Chondrocyte (in vitro differentiated cells): ENCODE data around the gene KIAA1328. TPM values are rescaled to one million over a fixed set of nuclear protein-coding genes. Genes with fewer than 3 reads are reported as not detected.

Source experiments
- DNase-seq: peaks from one replicate; pipeline ENCODE4 v3.0.0; 2021; ENCODE audit warnings: mixed read lengths, low spot score
- H3K27ac Mint-ChIP-seq: one replicate; pipeline ENCODE4 v1.8.0; 2021; ENCODE audit warnings: mild to moderate bottlenecking, moderate library complexity, mixed read lengths; ENCODE audit not compliant: unreplicated experiment
- H3K27me3 Mint-ChIP-seq: 2 replicates; pipeline ENCODE4 v1.8.0; 2021; ENCODE audit warnings: low read depth, mixed read lengths
- H3K36me3 Mint-ChIP-seq: 2 replicates; pipeline ENCODE4 v1.8.0; 2021; ENCODE audit warnings: low read depth, mixed read lengths
- H3K4me1 Mint-ChIP-seq: 2 replicates; pipeline ENCODE4 v1.8.0; 2021; ENCODE audit warnings: low read depth, mild to moderate bottlenecking, mixed read lengths
- H3K4me3 Mint-ChIP-seq: one replicate; pipeline ENCODE4 v1.8.0; 2021; ENCODE audit warnings: mild to moderate bottlenecking, moderate library complexity, mixed read lengths; ENCODE audit not compliant: unreplicated experiment
- H3K9me3 Mint-ChIP-seq: 2 replicates; pipeline ENCODE4 v1.8.0; 2021; ENCODE audit warnings: low read depth, mixed read lengths
- total RNA-seq: library from RNA; stranded (reverse); gene quantifications from 3 replicates; pipeline ENCODE4 v1.2.1, GENCODE V29; 2021
- TF ChIP-seq, protein P1 (sequence below): fragments of 200-600 bp; sonication (generic); IDR thresholded peaks from 2 replicates; pipeline ENCODE4 v1.5.0; 2021; ENCODE audit warnings: antibody characterized with exemption, mild to moderate bottlenecking, moderate library complexity

The KIAA1328 gene
- total RNA-seq, 1 donor from 2014 or later = 6.3 TPM

DNA sequence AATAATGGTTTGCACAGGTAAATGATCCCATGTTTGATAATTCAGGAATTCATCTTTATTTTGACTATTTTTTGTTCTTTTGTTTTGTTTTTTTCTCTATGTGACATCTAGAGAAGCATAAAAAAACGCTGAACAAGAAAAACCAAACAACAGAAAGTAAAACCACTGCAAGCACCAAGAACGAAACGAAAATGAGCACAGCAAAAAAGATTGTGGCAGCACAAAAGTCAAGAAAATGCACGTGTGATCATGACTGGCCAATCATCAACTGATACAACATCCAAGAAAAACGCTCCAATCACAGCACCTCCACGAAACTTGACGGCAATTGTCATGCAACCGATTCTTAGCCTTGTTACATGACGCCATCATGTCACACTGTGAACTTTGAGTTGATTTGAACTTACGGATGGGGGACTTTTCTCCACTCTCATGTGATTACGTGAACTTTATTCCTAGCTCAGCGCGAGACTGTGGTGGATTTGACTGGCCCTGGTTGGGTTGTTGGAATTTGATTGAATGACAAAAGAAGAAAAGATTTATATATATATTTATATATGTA, 417.9 kb downstream of the KIAA1328 start:
- H3K36me3 Mint-ChIP-seq = peaks cover 4% of the 10 kb centered on the region
- H3K9me3 Mint-ChIP-seq = no peaks in the 10 kb centered on the region
- DNase-seq = no peak
- TF ChIP-seq, protein P1, sequence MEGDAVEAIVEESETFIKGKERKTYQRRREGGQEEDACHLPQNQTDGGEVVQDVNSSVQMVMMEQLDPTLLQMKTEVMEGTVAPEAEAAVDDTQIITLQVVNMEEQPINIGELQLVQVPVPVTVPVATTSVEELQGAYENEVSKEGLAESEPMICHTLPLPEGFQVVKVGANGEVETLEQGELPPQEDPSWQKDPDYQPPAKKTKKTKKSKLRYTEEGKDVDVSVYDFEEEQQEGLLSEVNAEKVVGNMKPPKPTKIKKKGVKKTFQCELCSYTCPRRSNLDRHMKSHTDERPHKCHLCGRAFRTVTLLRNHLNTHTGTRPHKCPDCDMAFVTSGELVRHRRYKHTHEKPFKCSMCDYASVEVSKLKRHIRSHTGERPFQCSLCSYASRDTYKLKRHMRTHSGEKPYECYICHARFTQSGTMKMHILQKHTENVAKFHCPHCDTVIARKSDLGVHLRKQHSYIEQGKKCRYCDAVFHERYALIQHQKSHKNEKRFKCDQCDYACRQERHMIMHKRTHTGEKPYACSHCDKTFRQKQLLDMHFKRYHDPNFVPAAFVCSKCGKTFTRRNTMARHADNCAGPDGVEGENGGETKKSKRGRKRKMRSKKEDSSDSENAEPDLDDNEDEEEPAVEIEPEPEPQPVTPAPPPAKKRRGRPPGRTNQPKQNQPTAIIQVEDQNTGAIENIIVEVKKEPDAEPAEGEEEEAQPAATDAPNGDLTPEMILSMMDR = no peak
- H3K27me3 Mint-ChIP-seq = peaks cover 23% of the 10 kb centered on the region
- peaks cover 4% of the 10 kb centered on the region for H3K4me1 Mint-ChIP-seq
- no peak overlapping the region for H3K4me3 Mint-ChIP-seq
- H3K27ac Mint-ChIP-seq = no peak overlapping the region

DNA sequence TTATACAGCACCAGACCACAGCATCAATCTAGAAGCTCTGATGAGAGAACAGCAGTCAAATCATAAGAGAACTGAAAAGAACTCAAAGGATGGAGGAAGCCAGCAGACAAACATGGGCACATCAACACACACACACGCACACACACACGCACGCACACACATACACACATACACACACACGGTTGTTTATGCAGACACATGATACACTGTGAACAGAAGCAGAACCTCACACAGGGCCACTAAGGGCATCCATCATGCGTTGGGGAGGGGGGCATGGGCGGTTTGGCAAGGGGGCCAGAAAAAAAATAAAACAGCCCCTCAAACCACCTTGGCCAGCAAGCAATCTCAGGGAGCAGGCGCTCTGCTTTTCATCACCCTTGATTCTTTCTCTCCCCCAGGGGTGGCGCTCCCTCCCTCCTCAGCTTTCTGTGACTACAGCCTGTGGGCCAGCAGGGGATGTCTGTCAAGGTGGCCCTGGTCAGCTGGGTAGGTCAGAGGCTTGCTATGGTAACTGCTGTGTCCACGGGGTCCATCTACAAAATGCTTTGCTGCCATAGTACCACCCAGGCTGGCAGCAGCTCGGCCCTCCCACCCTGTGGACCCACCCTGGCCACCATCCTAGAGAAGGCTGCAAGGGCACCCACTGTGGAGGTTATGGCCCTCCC, 418.7 kb downstream of the KIAA1328 start:
- no peak overlapping the region for H3K4me3 Mint-ChIP-seq
- TF ChIP-seq, protein P1 = no peak
- no peaks in the 10 kb centered on the region for H3K9me3 Mint-ChIP-seq
- H3K36me3 Mint-ChIP-seq = peaks cover 4% of the 10 kb centered on the region
- DNase-seq = no peak
- H3K27me3 Mint-ChIP-seq = peaks cover 26% of the 10 kb centered on the region
- peaks cover 5% of the 10 kb centered on the region for H3K4me1 Mint-ChIP-seq
- no peak overlapping the region for H3K27ac Mint-ChIP-seq

DNA sequence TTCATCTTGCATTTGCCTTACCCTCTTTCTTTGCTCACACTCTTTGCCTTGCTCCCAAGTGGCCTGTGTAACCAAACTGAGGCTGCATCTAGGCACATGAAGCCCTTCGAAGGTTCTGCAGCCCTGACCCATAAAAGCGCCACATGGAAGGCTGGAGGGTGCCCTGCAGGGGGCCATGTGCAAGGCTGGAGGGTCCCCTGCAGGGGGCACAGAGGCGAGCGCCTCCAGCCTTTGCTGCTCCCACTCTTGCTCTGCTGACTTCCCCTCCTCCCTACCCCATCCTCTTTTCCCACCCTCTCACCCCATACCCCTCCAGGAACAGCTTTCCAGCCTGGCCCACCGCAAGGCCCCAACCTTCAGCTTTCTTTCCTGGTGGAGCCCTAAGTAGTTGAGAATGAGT, 419.4 kb downstream of the KIAA1328 start:
- no peak overlapping the region for H3K27ac Mint-ChIP-seq
- TF ChIP-seq, protein P1 = no peak
- peaks cover 4% of the 10 kb centered on the region for H3K36me3 Mint-ChIP-seq
- H3K27me3 Mint-ChIP-seq = peaks cover 28% of the 10 kb centered on the region
- no peak for DNase-seq
- H3K4me3 Mint-ChIP-seq = no peak overlapping the region
- H3K4me1 Mint-ChIP-seq = peaks cover 10% of the 10 kb centered on the region
- H3K9me3 Mint-ChIP-seq = no peaks in the 10 kb centered on the region

DNA sequence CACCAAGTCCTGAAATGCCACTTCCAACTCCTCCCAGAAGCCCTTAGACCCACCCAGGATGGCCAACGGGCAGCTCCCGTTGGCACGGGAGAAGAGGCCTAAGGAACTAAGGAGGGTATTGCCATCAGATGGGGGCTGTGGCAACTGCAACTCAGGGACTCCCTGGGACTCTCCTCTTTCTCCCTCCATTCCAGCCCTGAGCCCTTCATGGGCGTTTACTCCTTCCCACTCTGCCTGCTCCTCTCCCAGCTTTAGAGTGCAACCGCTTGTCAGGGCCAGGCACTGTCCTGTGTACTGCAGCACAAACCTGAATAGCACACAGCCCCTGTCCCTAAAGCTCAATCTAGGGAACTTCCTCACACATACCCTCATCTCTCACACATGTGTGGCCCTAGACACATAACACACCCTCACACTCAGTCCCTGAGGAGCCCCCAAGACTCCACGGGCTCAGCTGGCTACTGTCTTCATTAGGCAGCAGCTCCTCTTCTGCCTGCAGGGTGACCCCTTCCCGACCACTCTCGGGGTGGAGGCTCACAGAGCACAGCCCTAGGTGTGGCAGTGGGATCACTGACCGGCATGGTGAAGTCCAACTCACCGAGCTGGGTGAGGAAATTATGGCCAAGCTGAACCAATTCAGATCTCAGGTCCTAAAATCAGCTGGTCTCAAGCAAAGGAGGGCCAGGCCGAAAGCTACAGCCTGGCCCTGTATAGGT, 420.4 kb downstream of the KIAA1328 start:
- no peaks in the 10 kb centered on the region for H3K9me3 Mint-ChIP-seq
- no peak overlapping the region for H3K27ac Mint-ChIP-seq
- peaks cover 7% of the 10 kb centered on the region for H3K4me1 Mint-ChIP-seq
- H3K36me3 Mint-ChIP-seq = peaks cover 3% of the 10 kb centered on the region
- H3K27me3 Mint-ChIP-seq = peaks cover 24% of the 10 kb centered on the region
- no peak for DNase-seq
- TF ChIP-seq, protein P1 = no peak
- no peak overlapping the region for H3K4me3 Mint-ChIP-seq

DNA sequence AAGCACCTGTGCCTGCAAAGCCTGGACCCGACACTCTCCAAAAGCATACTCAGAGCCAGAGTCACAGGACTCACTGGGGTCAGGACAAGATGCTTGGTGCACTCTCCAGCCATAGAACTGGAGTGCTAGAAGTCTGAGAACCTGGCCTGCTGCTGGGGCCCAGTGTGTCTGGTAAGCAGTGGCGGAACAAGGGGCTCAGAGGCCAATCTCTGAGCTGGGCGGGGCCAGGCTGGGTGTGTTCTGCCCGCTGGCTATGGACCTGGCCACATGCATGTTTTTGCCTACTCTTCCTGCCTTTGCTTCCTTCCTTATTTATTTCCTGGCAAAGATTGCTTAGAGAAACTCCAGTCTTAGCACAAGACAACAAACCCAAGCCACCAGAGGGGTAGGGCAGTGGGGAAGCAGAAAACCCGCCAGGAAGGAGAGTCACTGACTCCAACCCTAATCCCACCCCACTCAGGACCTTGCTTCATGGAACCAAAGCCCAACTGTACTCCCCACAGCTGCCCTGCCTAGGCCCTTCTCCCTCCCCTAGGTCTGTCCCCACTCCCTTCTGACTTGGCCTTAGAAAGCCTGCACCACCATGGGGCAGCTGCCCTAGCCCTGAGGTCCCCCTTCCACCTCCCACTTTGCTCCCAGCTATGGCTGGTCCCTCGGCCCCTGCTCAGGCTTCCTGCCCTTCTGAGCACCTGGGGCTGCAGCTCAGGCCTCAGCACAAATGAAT, 421.1 kb downstream of the KIAA1328 start:
- Mint-ChIP-seq H3K27me3 (peaks cover 27% of the 10 kb centered on the region), H3K27ac (no peak overlapping the region), H3K4me3 (no peak overlapping the region), H3K9me3 (no peaks in the 10 kb centered on the region), H3K36me3 (no peaks in the 10 kb centered on the region), H3K4me1 (peaks cover 10% of the 10 kb centered on the region)
- TF ChIP-seq, protein P1 = no peak
- DNase-seq = no peak
